Karpas-422 (cell line): Measurements from ENCODE around the gene IGFBP7. TPM values are rescaled to one million over a fixed set of nuclear protein-coding genes. Genes with fewer than 3 reads are reported as not detected.

Experiments used
- DNase-seq: peaks from one replicate; pipeline ENCODE4 v3.0.0-alpha.2; 2015
- H2AFZ ChIP-seq: fragments of 200-600 bp; sonication (generic); 2 replicates; pipeline ENCODE4 v1.6.1; 2014; ENCODE audit warnings: antibody characterized with exemption, low read length, mixed read lengths
- H3K27ac ChIP-seq: fragments of 200-600 bp; sonication (generic); 2 replicates; pipeline ENCODE4 v1.5.1; 2014; ENCODE audit warnings: mild to moderate bottlenecking, low read length, moderate library complexity
- H3K27me3 ChIP-seq: fragments of 200-600 bp; sonication (generic); 2 replicates; pipeline ENCODE4 v1.6.1; 2014; ENCODE audit warnings: low read length, mixed read lengths
- H3K36me3 ChIP-seq: fragments of 200-600 bp; sonication (generic); 2 replicates; pipeline ENCODE4 v1.6.1; 2014; ENCODE audit warnings: low read length, mixed read lengths; ENCODE audit not compliant: insufficient read depth
- H3K4me1 ChIP-seq: fragments of 200-600 bp; sonication (generic); 2 replicates; pipeline ENCODE4 v1.6.1; 2014; ENCODE audit warnings: mild to moderate bottlenecking, low read length, mixed read lengths
- H3K4me2 ChIP-seq: fragments of 200-600 bp; sonication (generic); 2 replicates; pipeline ENCODE4 v1.6.1; 2014; ENCODE audit warnings: low read length, low read depth, mild to moderate bottlenecking; ENCODE audit not compliant: poor library complexity, severe bottlenecking
- H3K4me3 ChIP-seq: fragments of 200-600 bp; sonication (generic); 2 replicates; pipeline ENCODE4 v1.5.1; 2014; ENCODE audit warnings: mild to moderate bottlenecking, antibody characterized with exemption, low read length, mixed read lengths
- H3K79me2 ChIP-seq: fragments of 200-600 bp; sonication (generic); 2 replicates; pipeline ENCODE4 v1.6.1; 2014; ENCODE audit warnings: mild to moderate bottlenecking, low read length, mixed read lengths
- H3K9ac ChIP-seq: fragments of 200-600 bp; sonication (generic); 2 replicates; pipeline ENCODE4 v1.6.0; 2014; ENCODE audit warnings: low read length
- H3K9me2 ChIP-seq: fragments of 200-600 bp; sonication (generic), shearing (Covaris generic); replicated peaks from 2 replicates; pipeline ENCODE4 v1.6.0; 2014; ENCODE audit warnings: mild to moderate bottlenecking, low read length, moderate library complexity; ENCODE audit not compliant: insufficient read depth
- H3K9me3 ChIP-seq: fragments of 300-700, 200-600 bp; sonication (generic); 2 replicates; pipeline ENCODE4 v1.6.1; 2014; ENCODE audit warnings: low read length, mixed read lengths
- H4K20me1 ChIP-seq: fragments of 200-600 bp; sonication (generic); 2 replicates; pipeline ENCODE4 v1.6.1; 2014; ENCODE audit warnings: mild to moderate bottlenecking, antibody characterized with exemption, low read length, low read depth; ENCODE audit not compliant: insufficient read depth
- total RNA-seq: library from RNA; depleted of rRNA; stranded (reverse); fragments of >200 nt; shearing (Covaris generic); gene quantifications from 2 replicates; pipeline ENCODE4 v1.2.3, GENCODE V29; 2014; ENCODE audit warnings: low replicate concordance

The IGFBP7 gene
- total RNA-seq, 1 experiment from 2014 or later = not detected

DNA sequence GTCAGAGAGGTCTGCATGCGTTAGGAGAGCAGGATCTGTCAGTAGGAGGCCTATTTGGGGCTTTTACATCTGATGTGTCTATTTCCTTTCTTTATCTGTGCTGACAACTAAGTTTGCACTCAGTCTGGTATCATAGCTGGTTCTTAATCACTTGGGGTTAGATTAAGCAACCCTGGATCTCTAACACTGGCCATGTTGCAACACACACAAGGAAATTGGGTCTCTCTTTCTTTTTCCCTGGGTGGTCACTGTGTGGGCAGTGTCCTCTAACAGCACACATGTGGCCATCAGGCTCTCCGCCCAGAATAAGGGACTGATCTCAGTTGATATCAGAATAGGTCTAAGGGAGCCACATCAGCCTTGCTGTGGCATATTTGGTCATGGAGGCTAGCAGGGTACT, 38.9 kb downstream of the IGFBP7 start:
- DNase-seq = no peak
- H4K20me1 ChIP-seq = no peaks in the 10 kb centered on the region
- no peak overlapping the region for H3K4me3 ChIP-seq
- H3K79me2 ChIP-seq = no peaks in the 10 kb centered on the region
- no peak overlapping the region for H3K9ac ChIP-seq
- H3K4me2 ChIP-seq = no peak overlapping the region
- H3K9me3 ChIP-seq = no peaks in the 10 kb centered on the region
- no peaks in the 10 kb centered on the region for H3K4me1 ChIP-seq
- H3K36me3 ChIP-seq = no peaks in the 10 kb centered on the region
- no peaks in the 10 kb centered on the region; the same call in 1 of the 2 replicates for H3K27me3 ChIP-seq
- H3K9me2 ChIP-seq = no peaks in the 10 kb centered on the region
- H2AFZ ChIP-seq = no peak overlapping the region
- H3K27ac ChIP-seq = no peak overlapping the region

DNA sequence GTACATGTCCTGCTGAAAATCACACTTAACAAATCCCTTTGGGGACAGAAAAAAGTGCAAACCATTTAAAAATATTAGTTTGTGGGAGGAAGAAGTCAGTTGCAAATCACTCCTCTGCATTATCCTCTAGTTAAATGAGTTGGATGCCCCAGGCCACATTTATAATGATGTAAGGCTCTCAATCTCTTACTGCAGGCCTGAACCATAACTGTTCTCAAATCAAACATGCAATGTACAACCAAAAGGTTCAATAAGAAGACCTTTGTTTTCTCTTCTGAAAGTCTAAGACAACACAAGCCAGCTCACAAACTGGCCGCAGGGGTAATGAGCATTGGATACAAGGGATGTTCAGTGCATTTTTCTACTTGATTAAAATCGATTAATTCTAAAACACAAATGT, 39.7 kb downstream of the IGFBP7 start:
- Histone ChIP-seq H3K4me2 (no peak overlapping the region), H3K9me3 (no peaks in the 10 kb centered on the region), H3K27ac (no peak overlapping the region), H2AFZ (no peak overlapping the region), H3K79me2 (no peaks in the 10 kb centered on the region), H4K20me1 (no peaks in the 10 kb centered on the region), H3K4me3 (no peak overlapping the region), H3K9me2 (no peaks in the 10 kb centered on the region), H3K27me3 (no peaks in the 10 kb centered on the region; the same call in 1 of the 2 replicates), H3K36me3 (no peaks in the 10 kb centered on the region), H3K9ac (no peak overlapping the region), H3K4me1 (no peaks in the 10 kb centered on the region)
- no peak for DNase-seq

DNA sequence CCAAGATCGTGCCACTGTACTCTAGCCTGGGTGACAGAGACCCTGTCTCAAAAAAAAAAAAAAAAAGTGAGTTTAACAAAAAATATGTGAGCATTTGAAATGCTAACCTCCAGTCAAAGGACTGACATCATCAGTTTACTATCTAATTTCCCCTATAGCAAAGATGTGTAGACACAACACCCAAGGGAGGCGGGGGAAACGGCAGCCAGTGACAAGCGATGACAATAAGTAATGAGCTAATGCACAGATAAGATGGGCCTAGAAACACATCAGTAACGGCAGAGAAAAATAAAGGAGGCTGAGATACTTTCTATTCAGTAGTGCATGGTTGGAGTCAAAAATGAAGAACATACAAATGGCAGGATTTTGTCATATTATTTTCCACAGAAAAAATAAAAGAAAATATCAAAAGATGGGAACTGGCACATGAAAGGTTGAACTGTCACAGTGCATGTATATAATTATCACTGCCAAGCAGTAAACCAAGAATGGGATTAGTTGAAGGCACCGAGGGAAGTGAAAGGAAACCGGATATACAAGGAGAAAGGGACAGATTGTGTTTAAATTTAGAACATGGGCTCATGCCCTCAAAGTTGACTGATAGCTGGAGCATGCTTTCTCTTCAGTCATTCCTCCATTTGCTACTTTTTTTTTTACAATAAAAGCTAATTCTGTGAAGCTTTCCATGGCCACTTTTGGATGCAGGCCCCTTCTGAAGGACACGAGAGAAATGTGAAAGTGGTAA, 41.8 kb downstream of the IGFBP7 start:
- no peak overlapping the region for H2AFZ ChIP-seq
- no peaks in the 10 kb centered on the region for H3K9me2 ChIP-seq
- H3K4me3 ChIP-seq = no peak overlapping the region
- H3K79me2 ChIP-seq = no peaks in the 10 kb centered on the region
- no peak overlapping the region for H3K9ac ChIP-seq
- H3K27me3 ChIP-seq = no peaks in the 10 kb centered on the region; the same call in 1 of the 2 replicates
- DNase-seq = no peak
- no peaks in the 10 kb centered on the region for H4K20me1 ChIP-seq
- H3K27ac ChIP-seq = no peak overlapping the region
- no peaks in the 10 kb centered on the region for H3K36me3 ChIP-seq
- no peak overlapping the region for H3K4me2 ChIP-seq
- no peaks in the 10 kb centered on the region for H3K9me3 ChIP-seq
- no peaks in the 10 kb centered on the region for H3K4me1 ChIP-seq

DNA sequence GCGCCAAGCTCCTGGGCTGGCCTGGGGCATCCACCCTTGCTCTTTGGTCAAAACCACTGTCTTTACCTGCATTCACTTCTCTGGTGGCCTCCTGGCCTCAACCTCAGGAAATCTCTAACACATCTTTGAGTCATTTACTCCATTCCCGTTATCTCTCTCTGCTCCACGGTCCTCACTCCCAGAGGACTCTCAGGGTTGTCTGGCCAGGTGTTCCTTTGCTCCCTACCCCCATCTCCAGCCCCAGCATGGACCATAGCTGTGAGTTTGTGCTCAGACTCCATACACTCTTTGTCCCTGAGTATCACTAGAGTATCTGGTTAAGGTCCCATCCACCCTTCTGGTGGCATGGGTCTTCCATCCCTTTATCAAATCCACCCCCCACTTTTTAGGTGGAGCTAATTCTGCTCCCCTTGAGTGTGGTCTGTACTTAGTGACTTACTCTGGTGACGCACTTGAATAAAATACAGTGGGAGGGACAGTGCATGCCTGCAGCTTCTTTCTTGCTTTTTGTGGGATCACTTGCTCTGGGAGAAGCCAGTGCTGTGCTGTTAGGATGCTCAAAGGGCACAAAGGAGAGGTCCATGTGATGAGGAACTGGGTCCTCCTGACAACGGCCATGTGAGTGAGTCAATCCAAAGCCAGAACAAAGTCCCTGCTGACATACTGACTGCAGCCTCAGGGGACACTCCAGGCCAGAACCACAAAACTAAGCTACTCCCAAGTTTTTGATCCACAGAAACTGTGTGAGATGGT, 44.3 kb downstream of the IGFBP7 start:
- DNase-seq = no peak
- H4K20me1 ChIP-seq = no peaks in the 10 kb centered on the region
- no peaks in the 10 kb centered on the region for H3K36me3 ChIP-seq
- H3K4me1 ChIP-seq = no peaks in the 10 kb centered on the region
- H3K4me2 ChIP-seq = no peak overlapping the region
- H3K27me3 ChIP-seq = no peaks in the 10 kb centered on the region; the same call in 1 of the 2 replicates
- no peaks in the 10 kb centered on the region for H3K9me2 ChIP-seq
- no peak overlapping the region for H3K27ac ChIP-seq
- H3K79me2 ChIP-seq = no peaks in the 10 kb centered on the region
- no peaks in the 10 kb centered on the region for H3K9me3 ChIP-seq
- no peak overlapping the region for H3K4me3 ChIP-seq
- H2AFZ ChIP-seq = no peak overlapping the region
- no peak overlapping the region for H3K9ac ChIP-seq

- Histone ChIP-seq H3K9me3 (no peaks in the 10 kb centered on the region), H3K4me3 (no peak overlapping the region), H2AFZ (no peak overlapping the region), H3K36me3 (no peaks in the 10 kb centered on the region), H3K4me2 (no peak overlapping the region), H3K79me2 (no peaks in the 10 kb centered on the region), H3K9ac (no peak overlapping the region), H3K27ac (no peak overlapping the region), H3K9me2 (no peaks in the 10 kb centered on the region), H4K20me1 (no peaks in the 10 kb centered on the region), H3K27me3 (no peaks in the 10 kb centered on the region), H3K4me1 (no peaks in the 10 kb centered on the region)
- no peak for DNase-seq
Measured at GRCh38 chr4:57064811-57065711, 45.1 kb downstream of the IGFBP7 start.

DNA sequence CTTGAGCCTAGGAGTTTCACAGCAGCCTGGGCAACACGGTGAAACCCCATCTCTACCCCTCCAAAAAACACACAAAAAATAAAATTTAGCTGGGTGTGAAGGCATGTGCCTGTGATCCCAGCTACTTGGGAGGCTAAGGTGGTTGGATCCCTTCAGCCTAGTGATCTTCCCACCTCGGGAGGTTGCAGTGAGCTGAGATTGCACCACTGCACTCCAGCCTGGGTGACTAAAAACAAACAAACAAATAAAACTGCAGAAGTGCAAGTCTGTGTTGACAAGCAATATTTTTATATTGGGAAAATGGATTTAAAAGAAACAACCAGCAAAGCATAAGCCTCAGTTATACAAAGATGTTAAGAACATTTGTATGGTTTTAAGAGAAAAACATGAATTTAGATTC, 46.1 kb downstream of the IGFBP7 start:
- Histone ChIP-seq H3K27me3 (no peaks in the 10 kb centered on the region), H3K9ac (no peak overlapping the region), H3K79me2 (no peaks in the 10 kb centered on the region)

DNA sequence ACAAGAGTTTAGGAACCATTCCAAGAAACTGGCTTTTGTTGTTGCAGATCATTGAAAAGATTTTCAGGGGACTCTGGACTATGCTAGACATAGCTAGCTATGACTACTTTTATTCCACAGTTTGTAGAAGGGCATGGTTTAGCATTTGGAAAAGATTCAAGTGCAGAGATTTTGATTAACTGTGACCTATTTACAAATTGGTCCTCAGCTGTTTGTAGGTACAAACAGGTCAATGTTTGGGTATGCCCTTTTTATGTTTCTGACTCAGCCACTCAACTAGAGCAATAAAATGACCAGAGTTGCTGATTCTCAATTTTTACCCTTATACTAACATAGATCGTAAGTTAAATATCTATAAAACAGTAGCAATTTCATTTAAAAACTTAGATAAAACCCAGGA, 46.7 kb downstream of the IGFBP7 start:
- Histone ChIP-seq H3K9me3 (no peaks in the 10 kb centered on the region), H3K79me2 (no peaks in the 10 kb centered on the region), H3K4me1 (no peaks in the 10 kb centered on the region), H3K9me2 (no peaks in the 10 kb centered on the region), H3K27me3 (no peaks in the 10 kb centered on the region), H2AFZ (no peak overlapping the region), H3K27ac (no peak overlapping the region), H3K4me3 (no peak overlapping the region), H3K9ac (no peak overlapping the region), H3K4me2 (no peak overlapping the region), H4K20me1 (no peaks in the 10 kb centered on the region), H3K36me3 (no peaks in the 10 kb centered on the region)
- no peak for DNase-seq

More for the DNA sequence above, 46.1 kb downstream of the IGFBP7 start:
- Histone ChIP-seq H4K20me1 (no peaks in the 10 kb centered on the region), H3K27ac (no peak overlapping the region), H3K4me1 (no peaks in the 10 kb centered on the region), H3K36me3 (no peaks in the 10 kb centered on the region), H3K9me2 (no peaks in the 10 kb centered on the region), H3K9me3 (no peaks in the 10 kb centered on the region), H2AFZ (no peak overlapping the region), H3K4me2 (no peak overlapping the region), H3K4me3 (no peak overlapping the region)
- no peak for DNase-seq

GRCh38 chr4:57061395-57061794, 48.8 kb downstream of the IGFBP7 start:
- no peak overlapping the region for H3K27ac ChIP-seq
- no peak overlapping the region for H3K9ac ChIP-seq
- no peaks in the 10 kb centered on the region for H3K79me2 ChIP-seq
- no peaks in the 10 kb centered on the region for H3K4me1 ChIP-seq
- no peak overlapping the region for H3K4me3 ChIP-seq
- DNase-seq = no peak
- H4K20me1 ChIP-seq = no peaks in the 10 kb centered on the region
- no peak overlapping the region for H2AFZ ChIP-seq
- H3K36me3 ChIP-seq = no peaks in the 10 kb centered on the region
- H3K27me3 ChIP-seq = no peaks in the 10 kb centered on the region
- H3K9me3 ChIP-seq = no peaks in the 10 kb centered on the region
- H3K9me2 ChIP-seq = no peaks in the 10 kb centered on the region
- H3K4me2 ChIP-seq = no peak overlapping the region
